NOMO-1 treated with DMSO at 0.1 percent for 48 hours (cell line): Measurements from ENCODE around the gene ZNF366.
"Not testable (repeated sequence)": the region's sequence is repeated elsewhere in the genome, so short reads cannot be mapped to it uniquely, and the experiment has no call there.

Experiments used
- DNase-seq: peaks from one replicate; lab custom pipeline; 2025; ENCODE audit not compliant: unreplicated experiment; lab: John Stamatoyannopoulos, UW

ZNF366 gene

DNA sequence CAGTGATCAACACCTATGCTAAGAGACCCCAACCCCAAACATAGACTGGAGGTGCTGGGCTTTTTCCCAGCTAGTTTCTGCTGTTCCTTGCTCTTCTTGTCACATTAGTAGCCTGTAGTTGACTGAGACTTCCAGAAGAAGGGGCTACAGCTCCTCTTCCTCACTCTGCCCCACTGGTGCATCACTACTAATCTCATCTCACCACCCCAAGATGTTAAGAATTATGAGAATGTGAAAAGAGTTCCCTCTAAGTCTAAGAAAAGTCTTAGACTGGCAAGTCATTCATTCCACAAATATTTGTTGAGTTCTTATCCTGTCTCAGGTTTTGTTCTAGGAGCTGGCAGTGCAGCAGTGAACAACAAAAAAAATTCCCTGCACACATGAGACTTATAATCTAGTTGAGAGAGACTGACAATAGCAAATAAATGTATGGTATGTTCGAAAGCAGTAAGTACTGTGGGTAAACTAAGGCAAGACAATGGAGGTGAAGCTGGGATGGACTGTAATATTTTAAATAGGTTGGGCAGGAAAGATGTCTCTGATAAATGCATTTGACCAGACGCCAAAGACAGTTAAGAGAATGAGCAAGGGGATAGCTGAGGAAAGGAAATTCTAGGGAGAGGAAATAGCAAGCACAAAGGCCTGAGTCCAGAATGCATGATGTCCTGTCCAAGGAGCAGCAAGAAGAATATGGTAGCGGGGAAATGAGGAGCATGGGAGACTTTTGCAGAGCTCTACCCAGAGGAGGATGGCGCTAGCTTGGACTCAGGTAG lies 94.7 kb downstream of the ZNF366 start:
- DNase-seq, result no peak

DNA sequence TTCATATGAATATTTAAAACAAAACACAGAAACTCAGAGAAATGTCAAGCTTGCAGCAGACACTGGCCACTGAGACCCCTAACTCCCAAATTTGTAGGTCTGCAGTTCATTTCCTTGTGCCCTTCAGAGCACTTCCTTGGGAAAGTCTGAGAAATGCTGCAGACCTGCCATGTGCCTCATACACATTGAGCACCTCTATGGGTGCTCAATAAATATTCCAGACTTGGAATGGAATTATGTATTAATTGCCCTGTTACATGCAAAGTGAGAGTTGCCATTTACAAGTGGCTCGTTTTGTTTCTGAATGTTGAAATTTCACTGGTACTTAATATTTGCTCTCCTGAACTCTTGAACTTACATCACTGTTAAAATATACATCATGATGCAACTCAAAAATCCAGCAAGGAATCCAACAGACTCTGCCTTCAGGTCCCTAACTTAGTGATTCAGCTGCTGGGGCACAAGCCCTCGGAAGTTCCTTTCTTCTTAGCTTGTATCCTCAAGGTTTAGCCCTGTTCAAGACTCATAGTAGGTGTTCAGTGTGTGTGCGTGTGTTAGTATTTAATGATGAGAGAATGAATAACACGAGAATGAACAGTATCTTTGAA lies 96.4 kb downstream of the ZNF366 start:
- no peak for DNase-seq

DNA sequence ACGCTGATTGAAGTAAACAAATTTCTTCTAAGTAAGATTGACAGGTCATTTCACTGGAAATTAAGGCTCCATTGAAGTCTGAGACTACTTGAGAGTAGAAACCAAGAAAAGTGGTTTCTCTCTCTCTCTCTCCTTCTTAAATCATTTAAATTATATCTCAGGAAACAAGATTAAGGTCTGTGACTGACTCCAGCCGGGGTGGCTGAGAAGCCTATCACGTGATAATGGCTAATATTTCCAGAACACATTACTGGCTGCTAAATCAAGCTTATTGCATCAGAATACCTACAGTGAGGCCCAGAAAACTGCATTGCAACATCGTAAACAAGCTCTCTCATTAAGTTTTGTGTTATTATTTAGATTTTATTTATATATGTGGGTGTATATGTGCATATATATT lies 98.6 kb downstream of the ZNF366 start:
- peak; percentile 26 for DNase-seq

DNA sequence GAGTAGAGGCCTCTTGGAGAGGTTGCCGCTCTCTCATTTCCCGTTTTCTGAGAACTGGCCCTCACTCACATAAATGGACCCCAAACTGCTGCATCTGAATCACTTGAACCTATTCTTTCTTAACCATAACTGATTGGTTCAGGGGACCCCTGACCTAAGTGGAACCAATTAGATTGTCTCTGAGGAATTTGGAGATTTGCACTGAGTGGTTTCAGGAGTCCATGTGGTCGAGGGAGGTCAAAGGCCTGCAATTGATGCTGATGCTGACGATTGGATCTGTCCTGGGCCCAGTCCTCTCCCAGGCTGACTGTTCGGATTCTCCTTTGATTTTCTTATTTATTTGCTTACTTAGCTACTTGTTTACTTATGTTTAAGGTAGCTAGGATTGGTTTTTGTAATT lies 99.1 kb downstream of the ZNF366 start:
- no peak for DNase-seq

DNA sequence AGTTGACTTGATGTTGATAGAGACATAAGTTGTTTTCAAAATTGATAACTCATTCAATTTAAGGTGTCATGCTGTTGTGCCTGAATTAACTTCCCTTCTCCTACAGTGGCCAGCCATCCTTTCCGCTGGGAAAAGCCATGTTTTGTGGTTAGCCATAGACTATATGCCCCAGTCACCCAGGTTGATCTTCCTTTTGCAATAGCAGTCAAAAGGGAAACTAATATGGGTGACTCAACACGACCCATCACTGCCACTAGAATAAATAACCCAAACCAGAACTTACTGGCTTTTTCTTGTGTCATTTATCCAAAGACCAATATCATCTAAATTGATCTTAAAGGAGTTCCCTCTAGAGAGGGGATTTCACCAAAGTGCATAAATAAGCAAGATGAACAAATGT lies 99.7 kb downstream of the ZNF366 start:
- peak; percentile 10 for DNase-seq

DNA sequence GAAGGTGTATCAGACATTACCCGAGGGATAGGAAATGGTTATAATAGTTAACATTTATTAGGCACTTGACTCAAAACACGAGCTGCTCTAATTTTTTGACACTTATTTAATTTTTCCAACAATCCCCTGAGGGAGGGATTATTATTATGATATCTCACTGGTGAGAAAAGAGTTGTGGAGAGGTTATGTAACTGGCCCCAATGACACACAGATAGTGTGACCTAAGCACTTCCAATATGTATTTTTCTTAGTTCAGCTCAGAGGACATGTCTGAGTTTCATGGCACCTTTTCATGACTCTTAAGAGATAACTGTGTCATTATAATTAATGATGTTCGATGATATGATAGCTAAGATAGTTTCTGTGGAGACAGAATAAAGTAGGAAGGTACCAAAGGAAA lies 100.1 kb downstream of the ZNF366 start:
- no peak for DNase-seq

DNA sequence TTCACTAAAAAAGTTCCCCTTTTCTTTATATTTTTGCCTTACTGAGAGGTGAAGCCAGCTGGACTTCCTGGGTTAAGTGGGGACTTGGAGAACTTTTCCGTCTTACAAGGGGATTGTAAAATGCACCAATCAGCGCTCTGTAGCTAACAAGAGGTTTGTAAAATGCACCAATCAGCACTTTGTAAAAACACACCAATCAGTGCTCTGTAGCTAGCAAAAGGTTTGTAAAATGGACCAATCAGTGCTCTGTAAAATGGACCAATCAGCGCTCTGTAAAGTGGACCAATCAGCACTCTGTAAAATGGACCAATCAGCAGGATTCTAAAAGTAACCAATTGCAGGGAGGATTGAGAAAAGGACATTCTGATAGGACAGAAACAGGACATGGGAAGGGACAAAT lies 102.4 kb downstream of the ZNF366 start:
- not testable (repeated sequence) for DNase-seq

DNA sequence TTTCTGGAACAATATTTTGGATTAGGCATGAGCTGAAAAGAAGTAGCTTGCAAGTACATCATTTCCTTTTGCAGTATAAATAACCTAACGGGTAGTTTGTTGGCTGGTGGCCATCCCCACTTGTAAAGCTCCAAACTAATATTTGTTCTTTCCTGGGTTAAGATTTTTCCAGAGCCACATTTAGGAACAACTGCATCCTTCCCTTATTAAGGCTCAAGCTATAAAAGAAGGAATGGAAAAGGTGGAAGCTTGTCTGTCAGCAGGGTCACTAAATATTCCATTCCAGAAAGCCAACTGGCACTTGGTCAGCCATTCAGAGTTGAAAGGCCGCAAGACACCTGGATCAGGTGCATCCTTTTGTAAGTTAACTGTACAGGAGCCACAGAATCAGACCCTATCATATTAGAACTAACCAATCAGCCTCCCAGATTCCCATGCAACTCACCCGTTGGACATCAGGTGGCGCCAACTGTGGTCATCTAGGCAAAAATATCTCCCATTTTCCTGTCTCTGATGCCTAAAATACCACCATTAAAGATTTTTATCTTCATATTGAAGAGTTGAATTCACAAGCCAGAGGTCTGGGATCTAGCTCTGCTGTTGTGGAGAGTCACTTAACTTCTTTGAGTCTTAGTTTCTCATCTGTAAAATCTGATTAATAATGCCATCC lies 104.1 kb downstream of the ZNF366 start:
- no peak for DNase-seq

DNA sequence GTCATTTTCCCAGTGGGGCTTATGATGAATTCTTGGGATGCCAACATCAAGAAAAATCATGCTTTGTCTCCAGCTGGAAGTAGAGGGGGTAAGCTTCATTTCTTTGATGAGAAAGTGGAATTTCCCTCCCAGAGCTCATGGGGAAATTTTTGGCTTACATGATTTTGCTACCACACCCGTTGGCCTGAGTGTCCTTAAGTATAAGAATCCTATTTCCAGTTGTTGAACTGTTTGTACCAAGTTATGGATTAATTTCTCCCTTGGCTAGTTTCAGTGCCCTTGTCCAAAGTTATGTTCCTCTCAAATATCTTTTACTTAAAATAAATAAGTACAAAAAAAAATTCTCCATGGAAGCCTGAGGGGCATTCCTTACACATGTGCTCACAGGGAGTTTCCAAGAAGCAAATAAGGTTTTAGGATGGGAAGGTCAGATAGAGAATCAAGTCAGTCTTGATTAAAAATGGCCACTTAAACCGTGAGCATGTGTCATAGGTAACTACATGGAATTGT lies 104.8 kb downstream of the ZNF366 start:
- DNase-seq, result no peak

DNA sequence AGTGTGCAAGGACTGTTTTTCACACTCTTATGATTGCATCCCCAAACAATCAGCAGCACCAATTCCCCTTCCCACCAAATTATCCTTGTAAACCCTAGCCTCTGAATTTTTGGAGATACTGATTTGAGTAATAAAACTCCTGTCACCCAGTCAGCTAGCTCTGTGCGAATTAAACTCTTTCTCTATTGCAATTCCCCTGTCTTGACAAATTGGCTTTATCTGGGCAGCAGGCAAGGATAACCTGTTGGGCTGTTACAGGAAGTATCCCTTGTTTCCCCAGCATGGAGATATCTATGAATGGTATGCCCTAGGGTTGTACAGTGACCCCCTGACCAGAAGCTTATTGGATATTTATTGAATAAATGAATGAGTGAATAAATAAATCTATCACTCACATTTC lies 106.3 kb downstream of the ZNF366 start:
- no peak for DNase-seq

DNA sequence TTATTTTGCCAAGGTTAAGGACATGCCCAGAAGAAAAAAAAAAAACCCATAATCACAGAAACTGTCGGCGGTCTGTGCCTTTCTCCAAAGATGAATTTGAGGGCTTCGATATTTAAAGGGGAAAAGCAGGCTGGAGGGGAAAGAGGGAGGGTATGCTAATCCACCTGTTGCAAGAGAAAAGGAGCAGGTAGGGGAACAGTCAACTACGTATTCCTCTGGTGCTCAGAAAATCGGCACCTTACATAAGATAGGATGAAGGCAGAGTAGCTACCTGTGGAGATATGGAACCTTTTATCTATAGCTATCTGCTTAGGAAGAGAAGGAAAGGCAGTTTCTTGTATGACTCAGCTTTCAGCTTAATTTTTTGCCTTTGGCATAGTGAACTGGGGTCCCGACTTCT lies 109.4 kb downstream of the ZNF366 start:
- peak; percentile 7 for DNase-seq

DNA sequence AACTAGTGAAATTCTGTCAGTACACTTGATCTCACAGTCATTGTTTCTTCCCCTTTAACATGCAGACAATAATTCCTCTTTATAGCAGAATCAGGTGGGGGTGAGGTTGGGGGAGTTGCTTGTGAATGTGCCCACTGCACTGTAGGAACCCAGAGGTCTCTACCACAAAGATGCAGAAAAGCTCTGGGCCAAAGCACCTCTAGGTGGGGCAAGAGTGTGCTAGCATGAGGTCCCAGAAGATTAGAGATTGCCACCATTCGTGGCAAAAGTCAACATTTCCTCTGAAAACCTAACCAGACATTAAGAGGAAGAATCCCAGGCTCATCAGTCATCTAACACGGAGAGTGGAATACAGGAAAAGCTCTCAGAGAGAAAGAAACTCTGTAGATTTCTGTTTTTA lies 112.5 kb downstream of the ZNF366 start:
- DNase-seq, result peak; percentile 39

DNA sequence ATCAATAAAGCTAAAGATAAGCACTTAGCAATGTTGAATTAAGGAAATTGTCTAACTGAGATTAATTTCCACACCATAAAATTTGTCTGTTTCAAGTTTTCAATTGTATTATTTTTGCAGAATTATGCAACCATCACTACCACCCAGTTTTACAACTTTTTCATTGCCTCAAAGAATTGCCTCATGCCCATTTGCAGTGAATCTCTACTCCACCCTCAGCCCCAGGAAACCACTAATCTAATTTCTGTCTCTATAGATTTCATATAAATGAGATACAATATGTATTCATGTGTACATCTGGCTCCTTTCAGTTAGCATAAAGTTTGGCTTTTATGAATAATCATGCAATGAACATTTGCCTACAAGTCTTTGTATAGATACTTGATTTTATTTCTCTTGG lies 114.2 kb downstream of the ZNF366 start:
- DNase-seq, result peak; percentile 53
